ENCODE measurements around the gene RND3.

The RND3 gene

GRCh38 chr2:150418916-150419315 lies 68.6 kb downstream of the RND3 start:
- Histone ChIP-seq H3K4me3 (replicated peaks; ENCODE audit: insufficient read depth, low read length) (no peak overlapping the region), H3K27me3 (ENCODE audit: insufficient read depth, poor library complexity, severe bottlenecking) (no peaks in the 10 kb centered on the region), H3K27ac (replicated peaks) (no peak overlapping the region)
- TF ChIP-seq REST (IDR thresholded peaks at IDR 0.05; ENCODE audit: insufficient replicate concordance, low read depth): no peak
- no peak for TF ChIP-seq CTCF (IDR thresholded peaks at IDR 0.05; ENCODE audit: insufficient read depth, low read length)
- no peak for TF ChIP-seq POLR2AphosphoS5 (IDR thresholded peaks at IDR 0.05; ENCODE audit: low read depth)
- TF ChIP-seq GABPA (IDR thresholded peaks at IDR 0.05; ENCODE audit: low read depth): no peak
- TF ChIP-seq SPI1 (IDR thresholded peaks at IDR 0.05; ENCODE audit: borderline replicate concordance, low read depth): no peak
- DNase-seq (ENCODE audit: low read depth in 1 of 2, low spot score in 1 of 2): no peak
